Muscle of back (tissue), 13 donors: ENCODE results near the gene FGD2. TPM values are rescaled to one million over a fixed set of nuclear protein-coding genes. Genes with fewer than 3 reads are reported as not detected.
A peak's percentile ranks its signal among the peaks of the same experiment; 100 is the strongest.

Experiments used
- DNase-seq, 3 donors: peaks; one replicate each; pipeline versions ENCODE4 v3.0.0 to v3.0.0-alpha.2; 2013
- long read RNA-seq, 9 donors: transcript quantifications; one replicate each; lab custom pipeline, GENCODE V29; 2026
- polyA plus RNA-seq, 10 donors: library from polyadenylated mRNA; unstranded; fragments of 120-200 nt; gene quantifications; one replicate each; pipeline ENCODE4 v1.2.1, GENCODE V29; 2013; ENCODE audit not compliant: insufficient read length in 10 of 10

FGD2 gene
- polyA plus RNA-seq = 1 to 10 TPM; 2.0 to 6.3 (median 3.4) TPM
- long read RNA-seq, donor 1 = 0 reads
- long read RNA-seq, donor 2, partial matches to known transcripts = 0 of 1 reads
- long read RNA-seq, donor 2, other reads (novel, unspliced or antisense) = 0 of 1 reads
- long read RNA-seq, donor 3 = 0 reads
- long read RNA-seq, donor 4, partial matches to known transcripts = 0 of 1 reads
- long read RNA-seq, donor 4, other reads (novel, unspliced or antisense) = 0 of 1 reads
- long read RNA-seq, donor 5 = 0 reads
- long read RNA-seq, donor 6 = 0 reads
- long read RNA-seq, donor 7 = 0 reads
- long read RNA-seq, donor 8, partial matches to known transcripts = 0 of 1 reads
- long read RNA-seq, donor 8, other reads (novel, unspliced or antisense) = 0 of 1 reads
- long read RNA-seq, donor 9 = 0 reads

- no peak for DNase-seq
These were observed at the start of gene FGD2 for GRCh38 chr6:37005061-37005810. FGD2 (plus strand) TSS chr6:37005655; CDS start chr6:37005818, 163 bp downstream.

DNA sequence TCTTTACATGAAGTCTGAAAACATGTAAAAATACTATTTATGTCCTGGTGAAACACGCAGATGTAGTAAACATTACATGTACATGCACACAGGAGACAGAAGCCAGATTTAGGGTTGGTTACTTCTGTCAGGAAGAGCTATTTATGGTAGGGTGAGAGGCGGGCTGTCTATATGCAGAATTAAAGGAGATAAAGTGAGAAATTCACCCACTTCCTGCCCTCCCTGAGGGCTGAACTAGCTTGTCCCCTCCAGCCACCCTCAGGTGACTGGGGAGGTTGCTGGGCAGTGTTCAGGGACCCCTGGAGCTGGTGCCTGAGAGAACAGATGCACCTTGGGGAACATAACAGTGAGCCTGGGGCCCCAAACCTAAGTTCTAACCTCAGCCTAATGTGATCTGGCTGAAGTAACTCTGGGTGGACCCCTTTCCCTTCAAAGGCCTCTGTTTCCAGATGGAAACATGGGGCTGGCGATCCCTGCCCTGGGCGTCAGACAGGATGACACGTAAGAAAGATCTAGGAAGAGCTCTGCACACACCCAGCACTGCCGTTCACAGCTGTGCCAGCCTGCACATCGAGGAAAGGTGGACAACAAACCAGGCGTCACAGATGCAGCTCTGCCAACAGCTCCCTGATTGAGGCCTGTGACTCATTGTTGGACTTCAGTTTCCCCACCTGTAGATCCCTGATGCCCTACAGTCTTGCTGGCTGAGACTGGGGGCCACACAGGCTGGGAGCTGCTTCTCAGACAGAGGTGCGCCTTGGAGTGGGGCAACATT is 49.6 kb upstream of the FGD2 start:
- no peak for DNase-seq

DNA sequence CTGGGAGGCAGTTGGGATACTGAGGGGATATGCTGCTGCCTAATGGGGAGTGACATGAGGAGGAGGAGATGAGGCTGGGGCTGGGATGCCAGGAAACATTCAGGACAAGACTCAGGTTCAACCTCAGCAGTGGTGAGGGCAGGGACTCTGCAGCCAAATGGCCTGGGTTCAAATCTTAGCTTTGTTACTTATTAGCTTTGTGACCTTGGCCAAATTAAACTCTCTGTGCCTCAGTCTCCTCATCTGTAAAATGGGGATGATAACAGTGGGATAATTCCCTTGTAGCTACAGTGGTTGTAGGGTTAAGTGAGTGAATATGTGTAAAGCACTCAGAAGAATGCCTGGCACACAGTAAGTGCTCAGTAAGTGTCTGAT is 49.0 kb upstream of the FGD2 start:
- DNase-seq = no peak

- no peak for DNase-seq
These were observed 47.6 kb upstream of the FGD2 start for GRCh38 chr6:36957773-36958271.

DNA sequence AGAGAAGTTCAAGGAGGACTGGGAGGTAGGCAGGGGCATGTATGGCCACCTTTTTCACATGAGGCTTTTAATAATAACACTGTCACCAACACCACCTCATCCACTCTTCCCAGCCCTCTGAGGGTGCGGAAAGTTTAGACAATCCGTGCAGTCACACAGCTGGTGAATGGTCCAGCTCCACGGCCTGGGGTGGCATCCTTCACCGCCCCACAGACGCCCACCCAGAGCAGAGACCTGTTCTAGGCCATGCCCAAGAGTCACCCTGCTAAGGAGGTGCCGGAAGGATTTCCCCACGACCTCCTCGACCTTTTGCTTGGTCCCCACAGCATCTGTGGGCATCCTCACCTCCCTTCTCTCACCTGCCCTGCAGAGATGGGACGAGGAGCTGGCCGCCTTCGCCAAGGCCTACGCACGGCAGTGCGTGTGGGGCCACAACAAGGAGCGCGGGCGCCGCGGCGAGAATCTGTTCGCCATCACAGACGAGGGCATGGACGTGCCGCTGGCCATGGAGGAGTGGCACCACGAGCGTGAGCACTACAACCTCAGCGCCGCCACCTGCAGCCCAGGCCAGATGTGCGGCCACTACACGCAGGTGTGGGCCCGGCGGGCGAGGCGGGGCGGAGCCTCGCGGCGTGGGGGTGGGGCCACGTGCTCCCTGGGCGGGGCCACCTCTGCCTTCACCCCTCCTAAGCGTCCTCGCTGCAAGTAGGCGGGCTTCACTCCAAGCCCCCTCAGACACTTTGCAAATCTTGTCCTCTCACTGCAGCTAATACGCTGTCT is 46.5 kb upstream of the FGD2 start:
- no peak for DNase-seq

DNA sequence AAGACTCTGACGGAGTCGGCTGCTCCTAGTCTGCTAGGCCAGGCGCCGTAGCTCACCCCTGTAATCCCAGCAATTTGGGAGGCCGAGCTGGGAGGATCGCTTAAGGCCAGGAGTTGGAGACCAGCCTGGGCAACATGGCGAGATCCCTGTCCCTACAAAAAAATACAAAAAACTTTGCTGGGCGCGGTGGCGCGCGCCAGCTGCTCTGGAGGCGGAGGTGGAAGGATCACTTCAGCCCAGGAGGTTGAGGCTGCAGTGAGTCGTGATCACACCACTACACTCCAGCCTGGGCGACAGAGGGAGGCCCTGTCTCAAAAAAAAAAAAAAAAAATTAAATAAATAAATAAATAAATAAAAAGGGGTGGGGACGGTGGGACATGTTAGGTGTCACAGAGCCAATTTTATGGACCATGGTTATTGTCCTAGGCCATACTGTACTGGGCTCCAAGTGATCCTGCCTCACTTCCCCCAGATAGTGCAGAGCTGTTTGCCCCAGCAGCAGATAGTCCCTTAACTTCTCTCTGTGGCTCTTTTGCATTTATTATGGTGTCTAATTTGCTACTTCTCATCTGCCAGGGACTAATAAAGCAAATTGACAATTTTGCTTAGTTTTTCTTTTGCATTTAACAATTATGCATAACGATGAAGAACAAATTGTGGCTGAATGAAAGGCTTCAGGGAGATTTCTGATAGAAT is 45.8 kb upstream of the FGD2 start:
- DNase-seq = no peak

- no peak for DNase-seq
These were observed 43.7 kb upstream of the FGD2 start for GRCh38 chr6:36961441-36962435.

DNA sequence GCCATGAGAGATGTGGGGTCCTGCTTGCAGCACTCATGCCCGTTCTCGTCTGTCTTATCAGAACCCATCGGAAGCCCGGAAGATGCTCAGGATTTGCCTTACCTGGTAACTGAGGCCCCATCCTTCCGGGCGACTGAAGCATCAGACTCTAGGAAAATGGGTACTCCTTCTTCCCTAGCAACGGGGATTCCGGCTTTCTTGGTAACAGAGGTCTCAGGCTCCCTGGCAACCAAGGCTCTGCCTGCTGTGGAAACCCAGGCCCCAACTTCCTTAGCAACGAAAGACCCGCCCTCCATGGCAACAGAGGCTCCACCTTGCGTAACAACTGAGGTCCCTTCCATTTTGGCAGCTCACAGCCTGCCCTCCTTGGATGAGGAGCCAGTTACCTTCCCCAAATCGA is 42.6 kb upstream of the FGD2 start:
- DNase-seq = peak in 2 of 3 donors; percentile 53 to 65

DNA sequence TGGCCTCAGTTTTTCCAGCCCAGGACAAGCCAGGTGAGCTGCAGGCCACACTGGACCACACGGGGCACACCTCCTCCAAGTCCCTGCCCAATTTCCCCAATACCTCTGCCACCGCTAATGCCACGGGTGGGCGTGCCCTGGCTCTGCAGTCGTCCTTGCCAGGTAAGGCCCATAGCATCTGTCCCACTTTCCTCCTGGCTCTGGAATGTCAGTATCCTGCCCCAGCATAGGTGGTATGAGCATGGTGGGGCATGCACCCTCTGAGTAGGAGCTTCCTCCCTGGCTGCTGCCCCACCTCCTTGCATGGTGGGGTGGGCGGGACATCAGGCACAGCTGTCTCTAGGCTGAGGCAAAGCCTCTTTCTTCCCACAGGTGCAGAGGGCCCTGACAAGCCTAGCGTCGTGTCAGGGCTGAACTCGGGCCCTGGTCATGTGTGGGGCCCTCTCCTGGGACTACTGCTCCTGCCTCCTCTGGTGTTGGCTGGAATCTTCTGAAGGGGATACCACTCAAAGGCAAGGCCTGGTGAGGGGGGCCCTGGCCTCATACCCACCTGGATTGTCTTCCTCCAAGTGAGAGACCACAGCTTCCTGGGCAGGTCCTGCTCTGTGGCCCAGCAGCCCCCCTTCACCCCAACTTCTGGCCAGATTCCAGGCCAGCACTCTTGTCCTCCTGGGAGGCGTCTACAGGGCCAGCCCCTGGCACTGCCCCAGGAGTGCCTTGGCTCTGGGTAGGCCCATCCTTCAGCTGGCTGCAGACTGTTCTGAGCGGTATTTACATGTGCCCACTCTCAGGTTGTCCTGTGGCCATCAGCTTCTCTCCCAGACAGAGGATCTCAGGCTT is 41.8 kb upstream of the FGD2 start:
- no peak for DNase-seq

DNA sequence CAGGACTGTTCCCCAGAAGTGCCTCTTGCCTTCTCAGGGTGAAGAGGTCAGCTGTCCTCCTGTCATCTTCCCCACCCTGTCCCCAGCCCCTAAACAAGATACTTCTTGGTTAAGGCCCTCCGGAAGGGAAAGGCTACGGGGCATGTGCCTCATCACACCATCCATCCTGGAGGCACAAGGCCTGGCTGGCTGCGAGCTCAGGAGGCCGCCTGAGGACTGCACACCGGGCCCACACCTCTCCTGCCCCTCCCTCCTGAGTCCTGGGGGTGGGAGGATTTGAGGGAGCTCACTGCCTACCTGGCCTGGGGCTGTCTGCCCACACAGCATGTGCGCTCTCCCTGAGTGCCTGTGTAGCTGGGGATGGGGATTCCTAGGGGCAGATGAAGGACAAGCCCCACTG is 41.1 kb upstream of the FGD2 start:
- no peak for DNase-seq

GRCh38 chr6:36964908-36965307 is 40.5 kb upstream of the FGD2 start:
- DNase-seq = no peak

GRCh38 chr6:36967301-36967700 is 38.2 kb upstream of the FGD2 start:
- DNase-seq = no peak

DNA sequence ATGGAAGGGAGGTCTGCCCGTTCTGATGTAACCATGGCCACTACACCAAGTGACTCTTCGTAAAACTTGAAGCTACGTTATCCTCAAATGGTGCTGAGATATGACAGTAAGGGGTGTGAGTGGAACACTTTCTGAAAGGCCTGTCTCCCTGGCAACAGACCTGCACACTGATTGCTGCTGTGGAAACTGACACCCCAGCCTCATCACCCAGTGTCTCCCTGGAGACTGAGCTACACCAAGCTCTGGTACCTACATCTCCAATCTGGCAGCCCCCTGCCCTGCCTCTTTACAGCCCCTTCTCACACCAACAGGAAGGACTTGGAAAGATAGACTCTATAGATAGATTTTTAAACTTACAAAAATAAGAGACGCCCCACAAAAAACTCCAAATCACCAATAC is 37.7 kb upstream of the FGD2 start:
- DNase-seq = no peak

DNA sequence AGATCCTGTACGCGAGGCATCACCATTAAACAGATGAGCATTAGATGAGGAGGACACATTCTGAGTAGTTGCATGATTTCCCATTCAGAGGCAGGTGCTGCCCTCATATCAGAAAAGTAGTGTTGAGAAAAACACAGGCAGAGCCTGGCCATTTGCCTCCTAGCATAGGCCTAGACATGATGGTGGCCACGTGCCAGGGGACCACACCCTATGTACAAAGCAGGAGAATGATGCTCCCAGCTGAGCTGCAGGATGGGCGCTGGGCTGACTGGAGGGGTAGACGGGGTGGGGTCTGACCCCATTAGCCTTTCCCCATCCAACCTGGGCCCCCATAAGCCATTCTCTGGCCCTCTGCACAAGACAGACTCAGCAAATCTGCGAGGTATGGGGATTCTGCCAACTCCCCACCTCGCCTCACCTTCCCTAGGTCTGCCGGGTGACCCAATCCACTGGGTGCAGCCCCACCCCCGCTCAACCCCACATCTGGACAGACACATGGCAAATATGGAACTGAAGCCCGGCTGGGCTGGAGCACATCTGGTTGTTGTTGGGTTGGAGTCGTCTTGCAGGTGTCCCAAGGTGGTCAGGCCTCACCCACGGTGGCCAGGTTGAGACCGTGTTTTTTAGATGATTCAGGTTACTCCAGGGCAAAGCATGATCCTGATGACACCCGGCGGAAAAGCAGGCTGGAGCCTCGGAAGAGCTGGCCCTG is 37.0 kb upstream of the FGD2 start:
- DNase-seq = no peak

DNA sequence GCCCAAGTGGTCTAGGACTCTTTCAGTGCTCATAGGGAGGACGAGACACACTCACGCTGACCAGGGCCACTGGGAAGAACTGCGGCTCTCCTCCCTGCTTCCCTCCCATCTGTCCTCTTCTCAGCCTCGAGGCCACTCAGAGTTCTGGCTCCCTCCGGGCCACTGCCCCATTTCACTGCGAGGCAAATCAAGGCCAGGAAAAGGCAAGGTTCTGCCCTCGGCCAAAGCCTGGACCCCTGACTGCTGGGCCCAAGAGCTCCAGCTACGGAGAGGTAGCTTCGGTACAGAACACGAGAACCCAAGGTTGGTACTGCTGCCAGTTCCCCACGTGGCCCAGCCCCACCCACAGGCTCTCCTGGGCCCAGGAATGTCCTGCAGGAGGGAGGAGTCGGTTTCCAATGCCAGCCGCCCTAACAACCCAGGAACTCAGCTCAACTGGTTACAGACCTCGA is 36.2 kb upstream of the FGD2 start:
- DNase-seq = no peak

DNA sequence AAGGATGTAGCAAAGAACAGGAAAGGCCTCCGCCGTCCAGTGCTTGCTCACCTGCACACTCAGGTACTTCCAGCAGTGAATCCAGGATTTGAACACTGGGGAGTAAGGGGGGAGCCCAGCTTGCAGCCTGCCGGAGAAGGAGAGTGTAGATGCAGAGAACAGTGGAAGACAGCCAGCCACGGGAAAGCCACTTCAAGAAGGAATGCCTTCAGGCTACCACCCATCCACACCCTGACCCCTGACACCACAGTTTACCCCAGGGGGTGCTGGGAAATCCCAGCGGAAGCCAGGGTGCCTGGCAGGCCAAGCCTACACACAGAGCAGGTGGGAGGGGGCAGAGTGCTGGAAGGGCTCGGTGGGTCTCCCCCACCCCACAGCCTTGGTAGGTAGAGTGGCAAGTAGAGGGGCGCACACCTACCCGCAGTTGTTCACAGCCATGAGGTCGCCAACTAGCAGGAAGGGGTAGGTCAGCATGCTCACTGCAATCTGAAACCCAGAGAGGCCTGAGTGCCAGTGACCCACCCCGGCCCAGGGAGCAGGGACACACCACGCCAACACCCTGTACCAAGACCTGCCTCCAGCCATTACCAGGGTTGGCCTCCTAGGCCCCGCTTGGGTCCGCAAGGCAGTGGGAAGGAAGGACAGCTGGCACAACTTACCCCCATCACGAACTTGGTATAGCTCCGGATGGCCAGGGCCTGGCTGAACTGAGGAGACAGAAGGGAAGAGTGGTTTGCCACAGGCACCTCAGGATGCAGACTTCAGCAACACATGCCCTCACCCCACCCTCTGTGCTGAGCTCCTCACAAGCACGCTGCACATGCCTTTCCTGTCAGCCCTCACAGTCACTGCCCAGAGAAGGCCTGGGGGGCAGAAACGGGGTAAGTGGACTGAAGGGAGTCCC is 35.2 kb upstream of the FGD2 start:
- DNase-seq = no peak
